WTC11 (cell line): Measurements from ENCODE around the gene PRKCE. TPM values are rescaled to one million over a fixed set of nuclear protein-coding genes. Genes with fewer than 3 reads are reported as not detected.

Experiments used
- ATAC-seq: fragments of 200-7000 bp; cut with Tn5 transposase; 2 replicates; pipeline ENCODE4 v1.10.0; 2021; ENCODE audit warnings: mild to moderate bottlenecking, moderate library complexity
- CTCF ChIA-PET: fragments of 300-600 bp; sonication (Branson Sonifier 250); formaldehyde crosslinking; loops from one replicate; lab custom pipeline; 2021; ENCODE audit warnings: antibody characterized with exemption; lab: Charles Lee
- POLR2A ChIA-PET: fragments of 350-600 bp; sonication (Branson Sonifier 250); formaldehyde crosslinking; loops from one replicate; lab custom pipeline; 2021; ENCODE audit warnings: antibody characterized with exemption; lab: Charles Lee
- DNase-seq: peaks from one replicate; pipeline ENCODE4 v3.0.0; 2021; ENCODE audit warnings: low spot score
- H3K27ac Mint-ChIP-seq: 2 replicates; pipeline ENCODE4 v1.8.0; 2021; ENCODE audit warnings: mixed read lengths
- H3K27me3 Mint-ChIP-seq: 2 replicates; pipeline ENCODE4 v1.8.0; 2021; ENCODE audit warnings: low read depth, mild to moderate bottlenecking, moderate library complexity, mixed read lengths
- H3K36me3 Mint-ChIP-seq: 2 replicates; pipeline ENCODE4 v1.8.0; 2021; ENCODE audit warnings: mixed read lengths
- H3K4me1 Mint-ChIP-seq: 2 replicates; pipeline ENCODE4 v1.8.0; 2022; ENCODE audit warnings: mixed read lengths
- H3K4me3 Mint-ChIP-seq: 2 replicates; pipeline ENCODE4 v1.8.0; 2021; ENCODE audit warnings: mild to moderate bottlenecking, moderate library complexity, mixed read lengths
- H3K9me3 Mint-ChIP-seq: 2 replicates; pipeline ENCODE4 v1.8.0; 2021; ENCODE audit warnings: mixed read lengths
- ATF1 ChIP-seq: sonication (generic); formaldehyde crosslinking; IDR thresholded peaks from 2 replicates; pipeline ENCODE4 v1.8.1; 2023; ENCODE audit warnings: mild to moderate bottlenecking, moderate library complexity, missing genetic modification reagents
- CBFB ChIP-seq: sonication (generic); formaldehyde crosslinking; IDR thresholded peaks from 2 replicates; pipeline ENCODE4 v1.8.1; 2022; ENCODE audit warnings: mild to moderate bottlenecking, low read depth, missing genetic modification reagents
- ESRRA ChIP-seq: sonication (generic); formaldehyde crosslinking; IDR thresholded peaks from 2 replicates; pipeline ENCODE4 v1.8.1; 2022; ENCODE audit warnings: mild to moderate bottlenecking, missing genetic modification reagents, borderline replicate concordance
- GABPB1 ChIP-seq: sonication (generic); formaldehyde crosslinking; IDR thresholded peaks from 2 replicates; pipeline ENCODE4 v1.8.1; 2023; ENCODE audit warnings: mild to moderate bottlenecking, missing genetic modification reagents
- MAX ChIP-seq: sonication (generic); formaldehyde crosslinking; IDR thresholded peaks from 2 replicates; pipeline ENCODE4 v1.8.0; 2022; ENCODE audit warnings: mild to moderate bottlenecking, missing genetic modification reagents
- NR3C1 ChIP-seq: sonication (generic); formaldehyde crosslinking; conservative IDR thresholded peaks from 2 replicates; pipeline ENCODE4 v1.8.1; 2023; ENCODE audit warnings: low read depth, mild to moderate bottlenecking, missing genetic modification reagents
- PRRX2 ChIP-seq: fragments of 250-450 bp; sonication (Bioruptor Pico); IDR thresholded peaks from 2 replicates; pipeline ENCODE4 v1.8.0; 2021; ENCODE audit warnings: mild to moderate bottlenecking
- SMAD3 ChIP-seq: sonication (generic); formaldehyde crosslinking; IDR thresholded peaks from 2 replicates; pipeline ENCODE4 v1.8.0; 2022; ENCODE audit warnings: missing genetic modification reagents, mild to moderate bottlenecking, borderline replicate concordance
- SMAD4 ChIP-seq: sonication (generic); formaldehyde crosslinking; IDR thresholded peaks from 2 replicates; pipeline ENCODE4 v1.8.0; 2022; ENCODE audit warnings: mild to moderate bottlenecking, missing genetic modification reagents
- ZNF281 ChIP-seq: sonication (generic); formaldehyde crosslinking; IDR thresholded peaks from 2 replicates; pipeline ENCODE4 v1.8.0; 2023; ENCODE audit warnings: mild to moderate bottlenecking, missing genetic modification reagents
- ZNF416 ChIP-seq: fragments of 250-450 bp; sonication (Bioruptor Pico); IDR thresholded peaks from 2 replicates; pipeline ENCODE4 v1.9.0; 2021; ENCODE audit warnings: mild to moderate bottlenecking, inconsistent platforms
- ZNF423 ChIP-seq: fragments of 250-450 bp; sonication (Bioruptor Pico); IDR thresholded peaks from 2 replicates; pipeline ENCODE4 v2.1.2; 2022; ENCODE audit warnings: mild to moderate bottlenecking, moderate library complexity
- ZNF671 ChIP-seq: fragments of 250-450 bp; sonication (Bioruptor Pico); IDR thresholded peaks from 2 replicates; pipeline ENCODE4 v1.8.0; 2021; ENCODE audit warnings: mild to moderate bottlenecking
- total RNA-seq: library from RNA; stranded (reverse); gene quantifications from 3 replicates; pipeline ENCODE4 v1.2.3, GENCODE V29; 2021
- TF ChIP-seq, protein P1 (sequence below): sonication (generic); formaldehyde crosslinking; IDR thresholded peaks from 2 replicates; pipeline ENCODE4 v1.8.1; 2023; ENCODE audit warnings: mild to moderate bottlenecking, moderate library complexity, missing genetic modification reagents
- TF ChIP-seq, protein P2 (sequence below): sonication (generic); formaldehyde crosslinking; IDR thresholded peaks from 2 replicates; pipeline ENCODE4 v1.8.1; 2022; ENCODE audit warnings: mild to moderate bottlenecking, moderate library complexity, missing genetic modification reagents
- TF ChIP-seq, protein P3 (sequence below): fragments of 250-450 bp; sonication (Bioruptor Pico); conservative IDR thresholded peaks from 2 replicates; pipeline ENCODE4 v1.9.0; 2021; ENCODE audit warnings: mild to moderate bottlenecking
- TF ChIP-seq, protein P4 (sequence below): sonication (generic); formaldehyde crosslinking; IDR thresholded peaks from 2 replicates; pipeline ENCODE4 v1.8.1; 2023; ENCODE audit warnings: mild to moderate bottlenecking, missing genetic modification reagents, moderate library complexity

The PRKCE gene
- total RNA-seq, 1 experiment from 2014 or later: 5.8 TPM

DNA sequence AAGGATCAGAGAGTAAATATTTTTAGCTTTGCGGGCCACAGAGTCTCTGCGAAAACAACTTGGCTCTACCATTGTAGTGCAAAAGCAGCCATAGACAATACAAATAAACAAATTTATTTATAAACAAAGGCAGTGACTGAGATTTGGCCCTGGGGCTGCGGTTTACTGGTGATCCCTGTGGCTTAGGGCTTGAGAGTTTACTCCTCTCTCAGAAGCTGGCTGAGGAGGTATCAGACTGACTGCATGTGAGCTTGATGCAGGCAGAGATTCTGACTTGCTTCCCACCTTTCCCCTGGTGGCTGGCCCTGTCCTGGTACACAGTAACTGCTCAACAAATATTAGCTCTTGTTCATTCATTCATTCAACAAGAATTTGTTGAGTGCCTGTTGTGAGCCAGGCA is 81.5 kb downstream of the PRKCE start:
- no peak for DNase-seq
- Mint-ChIP-seq H3K4me3 (no peak overlapping the region), H3K4me1 (peaks cover 17% of the 10 kb centered on the region)
- no peak for TF ChIP-seq ZNF416
- no peak for TF ChIP-seq ATF1 (CRISPR knock-in tag)
- no peak for TF ChIP-seq CBFB (CRISPR knock-in tag)
- TF ChIP-seq, protein P1, sequence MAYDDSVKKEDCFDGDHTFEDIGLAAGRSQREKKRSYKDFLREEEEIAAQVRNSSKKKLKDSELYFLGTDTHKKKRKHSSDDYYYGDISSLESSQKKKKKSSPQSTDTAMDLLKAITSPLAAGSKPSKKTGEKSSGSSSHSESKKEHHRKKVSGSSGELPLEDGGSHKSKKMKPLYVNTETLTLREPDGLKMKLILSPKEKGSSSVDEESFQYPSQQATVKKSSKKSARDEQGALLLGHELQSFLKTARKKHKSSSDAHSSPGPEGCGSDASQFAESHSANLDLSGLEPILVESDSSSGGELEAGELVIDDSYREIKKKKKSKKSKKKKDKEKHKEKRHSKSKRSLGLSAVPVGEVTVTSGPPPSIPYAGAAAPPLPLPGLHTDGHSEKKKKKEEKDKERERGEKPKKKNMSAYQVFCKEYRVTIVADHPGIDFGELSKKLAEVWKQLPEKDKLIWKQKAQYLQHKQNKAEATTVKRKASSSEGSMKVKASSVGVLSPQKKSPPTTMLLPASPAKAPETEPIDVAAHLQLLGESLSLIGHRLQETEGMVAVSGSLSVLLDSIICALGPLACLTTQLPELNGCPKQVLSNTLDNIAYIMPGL: no peak
- no peak for TF ChIP-seq PRRX2 (CRISPR knock-in tag)
- TF ChIP-seq GABPB1 (CRISPR knock-in tag): no peak
- TF ChIP-seq, all 79 proteins: peak for 0
- ChIA-PET POLR2A (no interaction called here), CTCF (interaction anchor here (0.8 to 1.5 kb wide), 4 partner anchors 14 to 83 kb away, joined by 3 to 5 read pairs (median 4); no protein-coding TSS in a partner anchor)
- Mint-ChIP-seq H3K27ac (no peak overlapping the region), H3K36me3 (no peaks in the 10 kb centered on the region), H3K27me3 (no peaks in the 10 kb centered on the region), H3K9me3 (no peaks in the 10 kb centered on the region)
- peak; percentile 64 for ATAC-seq

GRCh38 chr2:45734336-45734735 is 82.9 kb downstream of the PRKCE start:
- POLR2A ChIA-PET: no interaction called here
- H3K9me3 Mint-ChIP-seq: no peaks in the 10 kb centered on the region
- no peak overlapping the region for H3K27ac Mint-ChIP-seq
- no peak overlapping the region for H3K4me3 Mint-ChIP-seq
- DNase-seq (no peak), ATAC-seq (no peak)
- H3K4me1 Mint-ChIP-seq: peaks cover 17% of the 10 kb centered on the region
- TF ChIP-seq SMAD3 (CRISPR knock-in tag) (no peak), ZNF423 (no peak), ZNF671 (CRISPR knock-in tag) (no peak), SMAD4 (CRISPR knock-in tag) (no peak), MAX (CRISPR knock-in tag) (no peak), ESRRA (CRISPR knock-in tag) (no peak), NR3C1 (no peak), ZNF281 (CRISPR knock-in tag) (no peak)
- TF ChIP-seq, protein P2, sequence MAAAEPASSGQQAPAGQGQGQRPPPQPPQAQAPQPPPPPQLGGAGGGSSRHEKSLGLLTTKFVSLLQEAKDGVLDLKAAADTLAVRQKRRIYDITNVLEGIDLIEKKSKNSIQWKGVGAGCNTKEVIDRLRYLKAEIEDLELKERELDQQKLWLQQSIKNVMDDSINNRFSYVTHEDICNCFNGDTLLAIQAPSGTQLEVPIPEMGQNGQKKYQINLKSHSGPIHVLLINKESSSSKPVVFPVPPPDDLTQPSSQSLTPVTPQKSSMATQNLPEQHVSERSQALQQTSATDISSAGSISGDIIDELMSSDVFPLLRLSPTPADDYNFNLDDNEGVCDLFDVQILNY (CRISPR knock-in tag): no peak
- TF ChIP-seq, protein P3, sequence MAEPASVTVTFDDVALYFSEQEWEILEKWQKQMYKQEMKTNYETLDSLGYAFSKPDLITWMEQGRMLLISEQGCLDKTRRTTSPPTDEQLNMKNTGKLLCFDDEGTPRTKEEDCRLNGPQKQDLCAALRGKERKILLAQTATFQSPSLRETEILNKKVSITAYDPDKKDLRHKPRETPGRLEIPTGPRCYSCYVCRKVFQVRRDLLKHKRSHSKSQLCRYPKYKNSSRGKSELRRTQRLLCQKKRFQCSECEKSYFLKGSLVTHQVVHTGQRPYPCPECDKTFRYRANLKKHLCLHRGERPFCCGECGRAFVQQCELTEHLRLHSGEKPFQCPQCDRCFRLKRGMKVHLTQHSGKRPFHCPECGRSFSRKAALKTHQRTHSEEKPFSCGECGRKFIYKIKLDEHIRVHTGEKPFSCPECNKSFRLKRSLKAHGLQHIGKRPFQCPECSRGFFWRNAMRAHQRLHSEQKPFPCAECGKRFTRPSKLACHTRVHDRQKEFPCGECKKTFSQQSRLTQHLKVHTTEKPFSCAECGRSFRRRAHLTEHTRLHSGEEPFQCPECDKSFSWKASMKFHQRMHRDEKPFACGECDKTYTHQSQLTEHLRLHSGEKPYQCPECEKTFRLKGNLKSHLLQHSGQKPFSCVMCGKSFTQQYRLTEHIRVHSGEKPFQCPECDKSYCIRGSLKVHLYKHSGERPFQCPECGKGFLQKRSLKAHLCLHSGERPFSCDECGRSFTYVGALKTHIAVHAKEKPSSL (CRISPR knock-in tag): no peak
- TF ChIP-seq, protein P4, sequence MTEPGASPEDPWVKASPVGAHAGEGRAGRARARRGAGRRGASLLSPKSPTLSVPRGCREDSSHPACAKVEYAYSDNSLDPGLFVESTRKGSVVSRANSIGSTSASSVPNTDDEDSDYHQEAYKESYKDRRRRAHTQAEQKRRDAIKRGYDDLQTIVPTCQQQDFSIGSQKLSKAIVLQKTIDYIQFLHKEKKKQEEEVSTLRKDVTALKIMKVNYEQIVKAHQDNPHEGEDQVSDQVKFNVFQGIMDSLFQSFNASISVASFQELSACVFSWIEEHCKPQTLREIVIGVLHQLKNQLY: no peak
- H3K36me3 Mint-ChIP-seq: no peaks in the 10 kb centered on the region
- H3K27me3 Mint-ChIP-seq: no peaks in the 10 kb centered on the region
- CTCF ChIA-PET: interaction anchor here (0.7 to 1.5 kb wide), 2 partner anchors 63 to 720 kb away, joined by 3 to 4 read pairs; no protein-coding TSS in a partner anchor
